GM12864 (cell line): Measurements from ENCODE around the gene SAP30L.

Experiments used
- DNase-seq: peaks from one replicate; pipeline ENCODE4 v3.0.0-alpha.2; 2011; ENCODE audit warnings: low read depth
- H3K4me3 ChIP-seq: 2 replicates; pipeline ENCODE4 v1.5.1; 2011; ENCODE audit warnings: mild to moderate bottlenecking, low read depth, low read length, control low read depth
- CTCF ChIP-seq: IDR thresholded peaks from 2 replicates; pipeline ENCODE4 v1.5.1; 2011; ENCODE audit warnings: low read depth, mild to moderate bottlenecking, moderate library complexity, low read length, control low read depth, inconsistent platforms; ENCODE audit errors: missing control alignments

Gene SAP30L

GRCh38 chr5:154402611-154403010 is 43.2 kb upstream of the SAP30L start:
- TF ChIP-seq CTCF, result no peak
- H3K4me3 ChIP-seq, result no peak overlapping the region
- no peak for DNase-seq

- TF ChIP-seq CTCF, result no peak
- no peak for DNase-seq
- no peak overlapping the region for H3K4me3 ChIP-seq
Observed at GRCh38 chr5:154403234-154403633, 42.6 kb upstream of the SAP30L start.

- no peak for DNase-seq
Observed at GRCh38 chr5:154403776-154404387, 41.9 kb upstream of the SAP30L start.

GRCh38 chr5:154405078-154405792 is 40.6 kb upstream of the SAP30L start:
- TF ChIP-seq CTCF, result peak; percentile 87
- H3K4me3 ChIP-seq, result peak overlapping the region; percentile 12
- DNase-seq, result no peak

More at GRCh38 chr5:154403776-154404387, 41.9 kb upstream of the SAP30L start:
- no peak overlapping the region for H3K4me3 ChIP-seq
- TF ChIP-seq CTCF, result no peak

GRCh38 chr5:154406231-154406630 is 39.6 kb upstream of the SAP30L start:
- no peak overlapping the region for H3K4me3 ChIP-seq
- DNase-seq, result no peak
- TF ChIP-seq CTCF, result no peak

GRCh38 chr5:154406826-154407225 is 39.0 kb upstream of the SAP30L start:
- TF ChIP-seq CTCF, result no peak
- DNase-seq, result no peak
- no peak overlapping the region for H3K4me3 ChIP-seq

- no peak for DNase-seq
- no peak for TF ChIP-seq CTCF
- H3K4me3 ChIP-seq, result no peak overlapping the region
Observed at GRCh38 chr5:154408811-154409210, 37.0 kb upstream of the SAP30L start.
